SK-N-SH treated with all-trans-retinoic acid at 6 μM for 48 hours (cell line): ENCODE measurements around the gene CDCA4.

ENCODE experiments used
- ATAC-seq: fragments of 200-7000 bp; cut with Tn5 transposase; 3 replicates; pipeline ENCODE4 v1.9.1; 2020; ENCODE audit warnings: mild to moderate bottlenecking, moderate library complexity
- ARNTL ChIP-seq: fragments of 450-650 bp; formaldehyde crosslinking; IDR thresholded peaks from 2 replicates; pipeline ENCODE4 v1.5.0; 2020; ENCODE audit warnings: low read depth, mild to moderate bottlenecking, moderate library complexity, borderline replicate concordance
- BACH2 ChIP-seq: fragments of 250-450 bp; sonication (Bioruptor Pico); IDR thresholded peaks from 2 replicates; pipeline ENCODE4 v1.9.0; 2021; ENCODE audit warnings: mild to moderate bottlenecking, borderline replicate concordance
- CSDC2 ChIP-seq: fragments of 250-450 bp; sonication (Bioruptor Pico); IDR thresholded peaks from 2 replicates; pipeline ENCODE4 v1.5.0; 2020; ENCODE audit warnings: mild to moderate bottlenecking, moderate library complexity
- ESRRG ChIP-seq: fragments of 250-450 bp; sonication (Bioruptor Pico); IDR thresholded peaks from 2 replicates; pipeline ENCODE4 v1.6.1; 2021; ENCODE audit warnings: mild to moderate bottlenecking
- GLIS3 ChIP-seq: fragments of 250-450 bp; sonication (Bioruptor Pico); IDR thresholded peaks from 2 replicates; pipeline ENCODE4 v1.5.0; 2020; ENCODE audit warnings: mild to moderate bottlenecking, moderate library complexity
- ISL1 ChIP-seq: fragments of 250-450 bp; sonication (Bioruptor Pico); IDR thresholded peaks from 2 replicates; pipeline ENCODE4 v2.1.2; 2022; ENCODE audit warnings: mild to moderate bottlenecking, moderate library complexity
- OSR1 ChIP-seq: fragments of 250-450 bp; sonication (Bioruptor Pico); IDR thresholded peaks from 2 replicates; pipeline ENCODE4 v1.8.0; 2022; ENCODE audit warnings: moderate library complexity, mild to moderate bottlenecking, inconsistent platforms
- PPARA ChIP-seq: fragments of 250-450 bp; sonication (Bioruptor Pico); IDR thresholded peaks from 2 replicates; pipeline ENCODE4 v1.5.0; 2020; ENCODE audit warnings: mild to moderate bottlenecking, borderline replicate concordance
- RARB ChIP-seq: fragments of 250-450 bp; sonication (Bioruptor Pico); IDR thresholded peaks from 2 replicates; pipeline ENCODE4 v1.8.0; 2021; ENCODE audit warnings: mild to moderate bottlenecking, moderate library complexity
- SNAI2 ChIP-seq: fragments of 250-450 bp; sonication (Bioruptor Pico); IDR thresholded peaks from 2 replicates; pipeline ENCODE4 v1.5.0; 2020; ENCODE audit warnings: mild to moderate bottlenecking, moderate library complexity
- TCF4 ChIP-seq: fragments of 250-450 bp; sonication (Bioruptor Pico); IDR thresholded peaks from 2 replicates; pipeline ENCODE4 v1.8.0; 2021; ENCODE audit warnings: mild to moderate bottlenecking, moderate library complexity, borderline replicate concordance
- TOX ChIP-seq: fragments of 250-450 bp; sonication (Bioruptor Pico); IDR thresholded peaks from 2 replicates; pipeline ENCODE4 v1.8.0; 2021; ENCODE audit warnings: mild to moderate bottlenecking, moderate library complexity, borderline replicate concordance
- ZC3H10 ChIP-seq: fragments of 250-450 bp; sonication (Bioruptor Pico); IDR thresholded peaks from 2 replicates; pipeline ENCODE4 v1.5.1; 2021; ENCODE audit warnings: mild to moderate bottlenecking, moderate library complexity
- ZFP3 ChIP-seq: fragments of 250-450 bp; sonication (Bioruptor Pico); IDR thresholded peaks from 2 replicates; pipeline ENCODE4 v1.5.0; 2020; ENCODE audit warnings: mild to moderate bottlenecking, moderate library complexity
- ZFP30 ChIP-seq: fragments of 450-650 bp; formaldehyde crosslinking; IDR thresholded peaks from 2 replicates; pipeline ENCODE4 v1.5.0; 2022; ENCODE audit warnings: mild to moderate bottlenecking, moderate library complexity
- ZNF70 ChIP-seq: fragments of 450-650 bp; formaldehyde crosslinking; IDR thresholded peaks from 2 replicates; pipeline ENCODE4 v1.5.0; 2020; ENCODE audit warnings: mild to moderate bottlenecking, moderate library complexity
- ZNF8 ChIP-seq: fragments of 450-650 bp; formaldehyde crosslinking; IDR thresholded peaks from 2 replicates; pipeline ENCODE4 v1.5.0; 2020; ENCODE audit warnings: mild to moderate bottlenecking, moderate library complexity
- TF ChIP-seq, protein P1 (sequence below): fragments of 250-450 bp; sonication (Bioruptor Pico); IDR thresholded peaks from 2 replicates; pipeline ENCODE4 v1.8.0; 2021; ENCODE audit warnings: low read depth, mild to moderate bottlenecking, moderate library complexity, borderline replicate concordance
- TF ChIP-seq, protein P2 (sequence below): fragments of 250-450 bp; sonication (Bioruptor Pico); IDR thresholded peaks from 2 replicates; pipeline ENCODE4 v1.8.0; 2020; ENCODE audit warnings: mild to moderate bottlenecking, moderate library complexity, borderline replicate concordance
- TF ChIP-seq, protein P3 (sequence below): fragments of 250-450 bp; sonication (Bioruptor Pico); IDR thresholded peaks from 2 replicates; pipeline ENCODE4 v1.5.0; 2020; ENCODE audit warnings: mild to moderate bottlenecking, moderate library complexity
- TF ChIP-seq, protein P4 (sequence below): fragments of 250-450 bp; sonication (Bioruptor Pico); IDR thresholded peaks from 2 replicates; pipeline ENCODE4 v1.5.1; 2020; ENCODE audit warnings: low read depth, mild to moderate bottlenecking, moderate library complexity
- TF ChIP-seq, protein P5 (sequence below): fragments of 250-450 bp; sonication (Bioruptor Pico); IDR thresholded peaks from 2 replicates; pipeline ENCODE4 v1.5.1; 2021; ENCODE audit warnings: mild to moderate bottlenecking, moderate library complexity

CDCA4 gene

DNA sequence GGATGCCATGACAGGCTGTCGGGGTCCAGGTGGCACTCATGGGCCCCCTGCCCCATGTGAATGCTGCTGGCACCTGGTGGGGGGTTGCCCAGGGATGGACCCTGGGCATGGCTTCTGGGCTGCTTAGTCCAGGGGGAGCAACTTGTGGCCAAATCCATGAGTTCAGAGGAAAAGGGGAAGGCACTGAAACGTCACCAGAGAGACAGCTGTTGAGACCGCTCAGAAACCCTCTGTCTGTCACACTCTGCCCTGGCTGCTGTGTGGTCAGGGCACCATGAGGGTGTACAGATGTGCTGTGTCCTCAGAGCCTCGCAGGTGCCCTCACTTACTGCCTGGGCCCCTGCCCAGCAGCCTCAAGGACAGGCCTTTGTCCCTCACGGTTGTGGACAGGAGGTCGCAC is 25.9 kb downstream of the CDCA4 start:
- ATAC-seq, result no peak
- TF ChIP-seq TOX (no peak), PPARA (no peak), ESRRG (CRISPR knock-in tag) (no peak), ISL1 (CRISPR knock-in tag) (no peak)

DNA sequence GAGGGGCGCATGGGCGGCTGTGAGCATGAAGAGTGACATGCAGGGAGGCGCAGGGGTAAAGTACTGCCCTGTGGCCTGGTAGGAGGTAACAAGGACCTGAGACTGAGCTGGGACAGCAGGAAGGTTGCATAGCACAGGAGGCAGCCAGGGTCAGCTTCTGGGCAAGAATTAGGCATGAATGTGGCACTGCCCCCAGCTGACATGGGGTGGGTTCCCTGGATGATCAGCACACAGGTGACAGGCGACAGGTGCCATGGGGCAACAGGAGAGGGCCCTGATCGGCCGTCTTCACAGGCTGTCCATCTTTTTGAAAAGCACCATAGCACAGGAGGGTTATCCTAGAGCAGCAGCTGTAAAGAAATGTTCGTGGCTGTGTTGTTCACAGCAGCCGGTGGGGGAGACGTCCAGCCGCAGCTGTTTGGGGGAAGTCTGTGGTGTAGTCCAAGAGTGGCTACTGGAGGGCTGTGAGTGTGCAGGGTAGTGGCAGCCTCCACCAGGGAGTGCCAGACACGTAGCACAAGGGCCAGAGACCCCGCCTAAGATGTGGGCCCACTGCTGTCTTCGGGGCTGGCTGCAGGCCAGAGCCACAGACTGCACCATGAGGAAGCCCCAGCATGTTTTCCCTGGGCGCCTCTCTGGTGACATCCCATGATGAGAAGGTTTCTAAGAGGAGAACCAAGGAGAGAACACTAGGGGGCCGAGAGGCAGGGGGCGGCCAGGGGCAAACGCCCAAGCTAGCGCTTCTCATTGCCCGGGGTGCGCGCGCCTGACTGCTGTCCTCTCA is 26.9 kb downstream of the CDCA4 start:
- ATAC-seq, result no peak
- TF ChIP-seq RARB (no peak), TCF4 (CRISPR knock-in tag) (no peak), ZFP30 (CRISPR knock-in tag) (no peak)
- TF ChIP-seq, protein P1, sequence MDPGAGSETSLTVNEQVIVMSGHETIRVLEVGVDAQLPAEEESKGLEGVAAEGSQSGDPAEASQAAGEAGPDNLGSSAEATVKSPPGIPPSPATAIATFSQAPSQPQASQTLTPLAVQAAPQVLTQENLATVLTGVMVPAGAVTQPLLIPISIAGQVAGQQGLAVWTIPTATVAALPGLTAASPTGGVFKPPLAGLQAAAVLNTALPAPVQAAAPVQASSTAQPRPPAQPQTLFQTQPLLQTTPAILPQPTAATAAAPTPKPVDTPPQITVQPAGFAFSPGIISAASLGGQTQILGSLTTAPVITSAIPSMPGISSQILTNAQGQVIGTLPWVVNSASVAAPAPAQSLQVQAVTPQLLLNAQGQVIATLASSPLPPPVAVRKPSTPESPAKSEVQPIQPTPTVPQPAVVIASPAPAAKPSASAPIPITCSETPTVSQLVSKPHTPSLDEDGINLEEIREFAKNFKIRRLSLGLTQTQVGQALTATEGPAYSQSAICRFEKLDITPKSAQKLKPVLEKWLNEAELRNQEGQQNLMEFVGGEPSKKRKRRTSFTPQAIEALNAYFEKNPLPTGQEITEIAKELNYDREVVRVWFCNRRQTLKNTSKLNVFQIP, result no peak

DNA sequence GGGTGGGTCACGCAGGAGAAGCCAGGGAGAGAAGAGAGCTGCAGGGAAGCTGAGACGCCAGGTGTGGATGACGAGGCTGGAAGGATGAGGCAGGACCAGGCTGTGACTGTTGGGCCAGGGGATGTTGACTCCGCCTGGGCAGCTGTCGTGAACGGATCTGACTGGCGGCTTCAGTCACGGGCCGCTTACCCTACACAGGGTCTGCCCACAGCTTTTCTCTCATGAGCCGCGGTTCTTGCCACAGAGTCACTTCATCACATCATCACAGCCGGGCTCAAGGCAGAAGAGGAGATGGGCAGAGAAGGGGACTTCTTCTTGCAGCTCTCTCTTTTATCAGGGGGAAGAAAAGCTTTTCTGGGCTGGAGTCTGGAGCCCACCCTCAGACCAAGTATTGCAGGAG is 27.6 kb downstream of the CDCA4 start:
- TF ChIP-seq CSDC2 (CRISPR knock-in tag) (no peak), ZFP30 (CRISPR knock-in tag) (no peak), ZFP3 (CRISPR knock-in tag) (no peak), ARNTL (CRISPR knock-in tag) (no peak), TCF4 (CRISPR knock-in tag) (no peak), ZC3H10 (CRISPR knock-in tag) (no peak), SNAI2 (CRISPR knock-in tag) (no peak)
- TF ChIP-seq, protein P2, sequence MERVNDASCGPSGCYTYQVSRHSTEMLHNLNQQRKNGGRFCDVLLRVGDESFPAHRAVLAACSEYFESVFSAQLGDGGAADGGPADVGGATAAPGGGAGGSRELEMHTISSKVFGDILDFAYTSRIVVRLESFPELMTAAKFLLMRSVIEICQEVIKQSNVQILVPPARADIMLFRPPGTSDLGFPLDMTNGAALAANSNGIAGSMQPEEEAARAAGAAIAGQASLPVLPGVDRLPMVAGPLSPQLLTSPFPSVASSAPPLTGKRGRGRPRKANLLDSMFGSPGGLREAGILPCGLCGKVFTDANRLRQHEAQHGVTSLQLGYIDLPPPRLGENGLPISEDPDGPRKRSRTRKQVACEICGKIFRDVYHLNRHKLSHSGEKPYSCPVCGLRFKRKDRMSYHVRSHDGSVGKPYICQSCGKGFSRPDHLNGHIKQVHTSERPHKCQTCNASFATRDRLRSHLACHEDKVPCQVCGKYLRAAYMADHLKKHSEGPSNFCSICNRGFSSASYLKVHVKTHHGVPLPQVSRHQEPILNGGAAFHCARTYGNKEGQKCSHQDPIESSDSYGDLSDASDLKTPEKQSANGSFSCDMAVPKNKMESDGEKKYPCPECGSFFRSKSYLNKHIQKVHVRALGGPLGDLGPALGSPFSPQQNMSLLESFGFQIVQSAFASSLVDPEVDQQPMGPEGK, result no peak
- TF ChIP-seq, protein P3, sequence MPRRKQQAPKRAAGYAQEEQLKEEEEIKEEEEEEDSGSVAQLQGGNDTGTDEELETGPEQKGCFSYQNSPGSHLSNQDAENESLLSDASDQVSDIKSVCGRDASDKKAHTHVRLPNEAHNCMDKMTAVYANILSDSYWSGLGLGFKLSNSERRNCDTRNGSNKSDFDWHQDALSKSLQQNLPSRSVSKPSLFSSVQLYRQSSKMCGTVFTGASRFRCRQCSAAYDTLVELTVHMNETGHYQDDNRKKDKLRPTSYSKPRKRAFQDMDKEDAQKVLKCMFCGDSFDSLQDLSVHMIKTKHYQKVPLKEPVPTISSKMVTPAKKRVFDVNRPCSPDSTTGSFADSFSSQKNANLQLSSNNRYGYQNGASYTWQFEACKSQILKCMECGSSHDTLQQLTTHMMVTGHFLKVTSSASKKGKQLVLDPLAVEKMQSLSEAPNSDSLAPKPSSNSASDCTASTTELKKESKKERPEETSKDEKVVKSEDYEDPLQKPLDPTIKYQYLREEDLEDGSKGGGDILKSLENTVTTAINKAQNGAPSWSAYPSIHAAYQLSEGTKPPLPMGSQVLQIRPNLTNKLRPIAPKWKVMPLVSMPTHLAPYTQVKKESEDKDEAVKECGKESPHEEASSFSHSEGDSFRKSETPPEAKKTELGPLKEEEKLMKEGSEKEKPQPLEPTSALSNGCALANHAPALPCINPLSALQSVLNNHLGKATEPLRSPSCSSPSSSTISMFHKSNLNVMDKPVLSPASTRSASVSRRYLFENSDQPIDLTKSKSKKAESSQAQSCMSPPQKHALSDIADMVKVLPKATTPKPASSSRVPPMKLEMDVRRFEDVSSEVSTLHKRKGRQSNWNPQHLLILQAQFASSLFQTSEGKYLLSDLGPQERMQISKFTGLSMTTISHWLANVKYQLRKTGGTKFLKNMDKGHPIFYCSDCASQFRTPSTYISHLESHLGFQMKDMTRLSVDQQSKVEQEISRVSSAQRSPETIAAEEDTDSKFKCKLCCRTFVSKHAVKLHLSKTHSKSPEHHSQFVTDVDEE (CRISPR knock-in tag), result no peak
- ATAC-seq, result no peak

DNA sequence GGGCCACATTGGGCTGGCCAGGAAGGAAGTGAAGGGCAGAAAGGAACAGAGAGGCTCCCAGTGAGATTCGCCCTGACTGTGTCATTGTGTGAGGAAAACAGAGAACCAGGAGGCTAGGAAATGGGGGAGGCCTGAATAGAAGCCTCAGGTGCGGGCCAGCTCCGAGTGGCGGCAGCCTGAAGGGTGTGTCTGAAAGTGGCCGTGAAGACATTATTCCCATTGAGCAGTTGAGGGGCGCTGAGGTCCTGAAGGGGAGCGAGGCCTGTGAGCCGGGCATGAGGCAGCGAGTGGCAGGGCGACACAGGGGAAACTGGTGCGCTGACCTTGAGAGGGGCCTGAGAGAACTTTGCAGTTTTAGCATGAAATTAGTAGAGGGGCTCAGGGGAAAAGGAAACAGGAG is 28.4 kb downstream of the CDCA4 start:
- ATAC-seq, result no peak
- TF ChIP-seq RARB (no peak), ARNTL (CRISPR knock-in tag) (no peak), ZNF70 (CRISPR knock-in tag) (no peak), GLIS3 (CRISPR knock-in tag) (no peak), BACH2 (no peak), TCF4 (CRISPR knock-in tag) (no peak), PPARA (no peak), ESRRG (CRISPR knock-in tag) (no peak), ZNF8 (CRISPR knock-in tag) (no peak), SNAI2 (CRISPR knock-in tag) (no peak), ZC3H10 (CRISPR knock-in tag) (no peak), OSR1 (no peak), CSDC2 (CRISPR knock-in tag) (no peak)
- TF ChIP-seq, protein P3 (CRISPR knock-in tag), result no peak
- TF ChIP-seq, protein P1, result no peak
- TF ChIP-seq, protein P4, sequence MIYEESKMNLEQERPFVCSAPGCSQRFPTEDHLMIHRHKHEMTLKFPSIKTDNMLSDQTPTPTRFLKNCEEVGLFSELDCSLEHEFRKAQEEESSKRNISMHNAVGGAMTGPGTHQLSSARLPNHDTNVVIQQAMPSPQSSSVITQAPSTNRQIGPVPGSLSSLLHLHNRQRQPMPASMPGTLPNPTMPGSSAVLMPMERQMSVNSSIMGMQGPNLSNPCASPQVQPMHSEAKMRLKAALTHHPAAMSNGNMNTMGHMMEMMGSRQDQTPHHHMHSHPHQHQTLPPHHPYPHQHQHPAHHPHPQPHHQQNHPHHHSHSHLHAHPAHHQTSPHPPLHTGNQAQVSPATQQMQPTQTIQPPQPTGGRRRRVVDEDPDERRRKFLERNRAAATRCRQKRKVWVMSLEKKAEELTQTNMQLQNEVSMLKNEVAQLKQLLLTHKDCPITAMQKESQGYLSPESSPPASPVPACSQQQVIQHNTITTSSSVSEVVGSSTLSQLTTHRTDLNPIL (CRISPR knock-in tag), result no peak
- TF ChIP-seq, protein P5, sequence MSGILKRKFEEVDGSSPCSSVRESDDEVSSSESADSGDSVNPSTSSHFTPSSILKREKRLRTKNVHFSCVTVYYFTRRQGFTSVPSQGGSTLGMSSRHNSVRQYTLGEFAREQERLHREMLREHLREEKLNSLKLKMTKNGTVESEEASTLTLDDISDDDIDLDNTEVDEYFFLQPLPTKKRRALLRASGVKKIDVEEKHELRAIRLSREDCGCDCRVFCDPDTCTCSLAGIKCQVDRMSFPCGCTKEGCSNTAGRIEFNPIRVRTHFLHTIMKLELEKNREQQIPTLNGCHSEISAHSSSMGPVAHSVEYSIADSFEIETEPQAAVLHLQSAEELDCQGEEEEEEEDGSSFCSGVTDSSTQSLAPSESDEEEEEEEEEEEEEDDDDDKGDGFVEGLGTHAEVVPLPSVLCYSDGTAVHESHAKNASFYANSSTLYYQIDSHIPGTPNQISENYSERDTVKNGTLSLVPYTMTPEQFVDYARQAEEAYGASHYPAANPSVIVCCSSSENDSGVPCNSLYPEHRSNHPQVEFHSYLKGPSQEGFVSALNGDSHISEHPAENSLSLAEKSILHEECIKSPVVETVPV (CRISPR knock-in tag), result no peak
